ENCODE results near the gene YPEL2.

The YPEL2 gene

GRCh38 chr17:59428916-59429485 lies 97.5 kb downstream of the YPEL2 start:
- no peak for TF ChIP-seq CTCF (IDR thresholded peaks at IDR 0.05; ENCODE audit: low read depth, low read length)
- H3K4me3 ChIP-seq (ENCODE audit: low read depth, low read length) = no peak overlapping the region

DNA sequence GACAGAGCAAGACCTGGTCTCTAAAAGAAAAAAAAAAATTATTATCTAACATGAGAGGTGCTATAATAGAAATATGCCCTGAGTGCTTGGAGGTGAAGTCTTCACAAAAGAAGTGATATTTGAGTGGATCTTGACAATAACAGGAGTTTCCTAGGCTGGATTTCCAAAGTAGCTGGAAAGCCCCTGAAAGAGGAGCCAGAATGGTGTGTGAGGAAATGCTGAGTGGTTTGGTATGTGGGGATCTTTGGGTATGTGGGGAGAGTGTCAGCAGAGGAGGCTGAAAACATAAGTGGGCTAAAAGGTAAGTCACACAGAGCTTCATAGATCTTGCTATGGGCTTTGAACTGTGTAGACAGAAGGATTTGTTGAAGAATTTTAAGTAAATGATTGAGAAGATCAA lies 100.1 kb downstream of the YPEL2 start:
- H3K4me3 ChIP-seq (ENCODE audit: low read depth, low read length) = no peak overlapping the region

GRCh38 chr17:59432657-59433056 lies 101.2 kb downstream of the YPEL2 start:
- TF ChIP-seq CTCF (IDR thresholded peaks at IDR 0.05; ENCODE audit: low read depth, low read length) = no peak

More for the DNA sequence above, 100.1 kb downstream of the YPEL2 start:
- no peak for TF ChIP-seq CTCF (IDR thresholded peaks at IDR 0.05; ENCODE audit: low read depth, low read length)

GRCh38 chr17:59433586-59433985 lies 102.1 kb downstream of the YPEL2 start:
- TF ChIP-seq CTCF (IDR thresholded peaks at IDR 0.05; ENCODE audit: low read depth, low read length) = no peak
- no peak overlapping the region for H3K4me3 ChIP-seq (ENCODE audit: low read depth, low read length)

More at GRCh38 chr17:59432657-59433056, 101.2 kb downstream of the YPEL2 start:
- no peak overlapping the region for H3K4me3 ChIP-seq (ENCODE audit: low read depth, low read length)

GRCh38 chr17:59434429-59434828 lies 103.0 kb downstream of the YPEL2 start:
- no peak for TF ChIP-seq CTCF (IDR thresholded peaks at IDR 0.05; ENCODE audit: low read depth, low read length)
- no peak overlapping the region for H3K4me3 ChIP-seq (ENCODE audit: low read depth, low read length)

DNA sequence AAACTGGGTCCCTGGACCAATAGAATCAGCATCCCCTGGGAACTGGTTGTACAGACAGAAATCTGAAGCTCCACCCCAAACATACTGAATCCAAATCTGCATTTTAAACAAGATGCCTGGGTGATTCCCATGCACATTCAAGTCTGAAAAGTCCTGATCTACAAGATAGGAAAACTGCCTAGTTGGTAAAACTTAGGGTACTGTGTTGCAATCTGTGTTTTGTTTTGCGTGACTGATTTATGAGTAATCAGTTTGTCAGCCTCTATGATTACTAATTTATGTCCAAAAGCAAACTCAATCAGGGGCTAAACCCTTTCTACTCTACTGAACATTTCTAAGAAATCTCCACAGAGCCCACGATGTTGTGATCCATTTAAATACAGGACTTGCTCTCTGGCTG lies 103.8 kb downstream of the YPEL2 start:
- H3K4me3 ChIP-seq (ENCODE audit: low read depth, low read length) = no peak overlapping the region
- TF ChIP-seq CTCF (IDR thresholded peaks at IDR 0.05; ENCODE audit: low read depth, low read length) = no peak

GRCh38 chr17:59436900-59437299 lies 105.4 kb downstream of the YPEL2 start:
- TF ChIP-seq CTCF (IDR thresholded peaks at IDR 0.05; ENCODE audit: low read depth, low read length) = no peak
- H3K4me3 ChIP-seq (ENCODE audit: low read depth, low read length) = no peak overlapping the region
